ENCODE results near the gene STEAP3. TPM values are rescaled to one million over a fixed set of nuclear protein-coding genes. Genes with fewer than 3 reads are reported as not detected.

The STEAP3 gene
- polyA plus RNA-seq, 2 of the 4 experiments (the other 2 are of a cell fraction): 23.5 to 30.2 TPM

DNA sequence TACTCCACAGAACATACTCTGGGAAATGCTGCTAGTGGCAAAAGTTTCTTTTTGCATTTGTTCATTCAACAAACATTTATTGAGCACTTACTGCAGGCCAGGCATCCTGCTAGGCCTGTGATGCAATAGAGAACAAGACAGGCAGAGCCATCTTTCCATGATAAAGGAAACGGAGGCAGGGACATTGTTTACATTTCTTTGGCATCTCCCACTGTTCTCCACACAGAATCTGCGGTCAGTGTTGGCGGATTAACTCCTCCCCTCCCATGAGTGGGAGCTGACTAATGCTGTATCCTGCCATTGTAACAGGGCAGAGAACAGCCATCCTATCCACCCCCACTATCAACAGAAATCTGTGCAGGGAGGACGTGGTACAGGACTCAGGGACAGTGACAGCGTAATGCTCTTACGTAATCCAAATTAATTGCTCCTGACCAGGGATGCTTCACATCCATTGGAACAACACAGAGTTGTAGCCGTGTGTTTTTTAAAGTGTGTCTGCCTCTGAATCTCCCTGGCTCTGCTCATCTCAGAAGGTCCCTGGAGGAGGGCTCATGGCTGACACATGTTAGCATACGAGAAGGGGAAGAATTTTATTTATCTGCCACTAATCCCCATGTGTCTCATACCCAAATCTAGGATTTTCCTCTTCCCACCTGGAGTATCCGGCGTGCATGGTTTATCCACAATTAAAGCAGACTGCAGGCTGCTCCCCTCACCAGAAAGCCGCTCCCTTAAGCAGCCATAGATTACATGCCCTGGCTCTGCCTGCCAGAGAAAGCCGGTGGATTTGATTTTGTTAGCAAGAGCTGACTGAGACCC, 32.3 kb downstream of the STEAP3 start (continued):
- TF ChIP-seq EHMT2 (IDR thresholded peaks at IDR 0.05; ENCODE audit: low read depth): no peak
- TF ChIP-seq, protein P1, sequence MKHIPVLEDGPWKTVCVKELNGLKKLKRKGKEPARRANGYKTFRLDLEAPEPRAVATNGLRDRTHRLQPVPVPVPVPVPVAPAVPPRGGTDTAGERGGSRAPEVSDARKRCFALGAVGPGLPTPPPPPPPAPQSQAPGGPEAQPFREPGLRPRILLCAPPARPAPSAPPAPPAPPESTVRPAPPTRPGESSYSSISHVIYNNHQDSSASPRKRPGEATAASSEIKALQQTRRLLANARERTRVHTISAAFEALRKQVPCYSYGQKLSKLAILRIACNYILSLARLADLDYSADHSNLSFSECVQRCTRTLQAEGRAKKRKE (CRISPR knock-in tag; IDR thresholded peaks at IDR 0.05; ENCODE audit: low read depth): no peak
- TF ChIP-seq, protein P2, sequence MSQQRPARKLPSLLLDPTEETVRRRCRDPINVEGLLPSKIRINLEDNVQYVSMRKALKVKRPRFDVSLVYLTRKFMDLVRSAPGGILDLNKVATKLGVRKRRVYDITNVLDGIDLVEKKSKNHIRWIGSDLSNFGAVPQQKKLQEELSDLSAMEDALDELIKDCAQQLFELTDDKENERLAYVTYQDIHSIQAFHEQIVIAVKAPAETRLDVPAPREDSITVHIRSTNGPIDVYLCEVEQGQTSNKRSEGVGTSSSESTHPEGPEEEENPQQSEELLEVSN (IDR thresholded peaks at IDR 0.05; ENCODE audit: borderline replicate concordance, low read depth): no peak
- TF ChIP-seq ZSCAN20 (CRISPR knock-in tag; IDR thresholded peaks at IDR 0.05): no peak
- no peak for TF ChIP-seq HEYL (CRISPR knock-in tag; IDR thresholded peaks at IDR 0.05)
- no peak for TF ChIP-seq BHLHE40 (IDR thresholded peaks at IDR 0.05; ENCODE audit: low read depth, low read length)
- TF ChIP-seq, protein P3, sequence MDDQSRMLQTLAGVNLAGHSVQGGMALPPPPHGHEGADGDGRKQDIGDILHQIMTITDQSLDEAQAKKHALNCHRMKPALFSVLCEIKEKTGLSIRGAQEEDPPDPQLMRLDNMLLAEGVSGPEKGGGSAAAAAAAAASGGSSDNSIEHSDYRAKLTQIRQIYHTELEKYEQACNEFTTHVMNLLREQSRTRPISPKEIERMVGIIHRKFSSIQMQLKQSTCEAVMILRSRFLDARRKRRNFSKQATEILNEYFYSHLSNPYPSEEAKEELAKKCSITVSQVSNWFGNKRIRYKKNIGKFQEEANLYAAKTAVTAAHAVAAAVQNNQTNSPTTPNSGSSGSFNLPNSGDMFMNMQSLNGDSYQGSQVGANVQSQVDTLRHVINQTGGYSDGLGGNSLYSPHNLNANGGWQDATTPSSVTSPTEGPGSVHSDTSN (IDR thresholded peaks at IDR 0.05): 0 out of 2 replicates have a peak, but pooled peaks have one; percentile 38
- TF ChIP-seq, protein P4, sequence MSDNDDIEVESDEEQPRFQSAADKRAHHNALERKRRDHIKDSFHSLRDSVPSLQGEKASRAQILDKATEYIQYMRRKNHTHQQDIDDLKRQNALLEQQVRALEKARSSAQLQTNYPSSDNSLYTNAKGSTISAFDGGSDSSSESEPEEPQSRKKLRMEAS (IDR thresholded peaks at IDR 0.05): peak; percentile 71
- no peak for TF ChIP-seq HDAC2 (IDR thresholded peaks at IDR 0.05)
- no peak for TF ChIP-seq ZNF302 (CRISPR knock-in tag; IDR thresholded peaks at IDR 0.05)
- no peak for TF ChIP-seq CHD4 (IDR thresholded peaks at IDR 0.05; ENCODE audit: borderline replicate concordance)
- TF ChIP-seq, protein P5, sequence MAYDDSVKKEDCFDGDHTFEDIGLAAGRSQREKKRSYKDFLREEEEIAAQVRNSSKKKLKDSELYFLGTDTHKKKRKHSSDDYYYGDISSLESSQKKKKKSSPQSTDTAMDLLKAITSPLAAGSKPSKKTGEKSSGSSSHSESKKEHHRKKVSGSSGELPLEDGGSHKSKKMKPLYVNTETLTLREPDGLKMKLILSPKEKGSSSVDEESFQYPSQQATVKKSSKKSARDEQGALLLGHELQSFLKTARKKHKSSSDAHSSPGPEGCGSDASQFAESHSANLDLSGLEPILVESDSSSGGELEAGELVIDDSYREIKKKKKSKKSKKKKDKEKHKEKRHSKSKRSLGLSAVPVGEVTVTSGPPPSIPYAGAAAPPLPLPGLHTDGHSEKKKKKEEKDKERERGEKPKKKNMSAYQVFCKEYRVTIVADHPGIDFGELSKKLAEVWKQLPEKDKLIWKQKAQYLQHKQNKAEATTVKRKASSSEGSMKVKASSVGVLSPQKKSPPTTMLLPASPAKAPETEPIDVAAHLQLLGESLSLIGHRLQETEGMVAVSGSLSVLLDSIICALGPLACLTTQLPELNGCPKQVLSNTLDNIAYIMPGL (CRISPR knock-in tag; IDR thresholded peaks at IDR 0.05; ENCODE audit: borderline replicate concordance): no peak
- TF ChIP-seq HOXA7 (CRISPR knock-in tag; IDR thresholded peaks at IDR 0.05): no peak

DNA sequence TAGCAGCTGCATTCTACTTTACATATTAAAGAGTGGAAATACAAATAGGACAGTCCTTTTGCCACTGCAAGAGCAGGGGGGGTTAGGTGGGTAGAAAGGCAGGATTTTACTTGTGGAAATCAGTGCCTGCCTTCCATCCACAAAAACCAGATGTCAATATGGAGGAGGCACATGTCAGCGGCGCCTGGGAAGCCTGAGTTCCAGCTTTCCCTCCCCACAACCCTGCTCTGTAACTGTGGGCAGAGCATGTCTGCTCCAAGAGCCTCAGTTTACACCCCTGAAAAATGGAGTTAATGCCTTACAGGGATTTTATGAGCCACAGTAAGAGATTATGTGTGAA, 32.9 kb downstream of the STEAP3 start:
- Histone ChIP-seq H3K4me2 (peak overlapping the region; percentile 64), H3K9me3 (no peaks in the 10 kb centered on the region), H3K4me3 (no peak overlapping the region), H3K27ac (peak overlapping the region; percentile 79 to 93), H3K4me1 (peaks cover 51% of the 10 kb centered on the region)
- TF ChIP-seq SMC3 (IDR thresholded peaks at IDR 0.05) (no peak), BHLHE40 (IDR thresholded peaks at IDR 0.05; ENCODE audit: low read depth, low read length) (no peak), HOXB13 (CRISPR knock-in tag; IDR thresholded peaks at IDR 0.05; ENCODE audit: low read depth) (no peak), HOXA7 (CRISPR knock-in tag; IDR thresholded peaks at IDR 0.05) (no peak), PHF8 (IDR thresholded peaks at IDR 0.05; ENCODE audit: borderline replicate concordance, low read depth) (no peak), HEYL (CRISPR knock-in tag; IDR thresholded peaks at IDR 0.05) (no peak), JUN (IDR thresholded peaks at IDR 0.05) (no peak)
- TF ChIP-seq, protein P6, sequence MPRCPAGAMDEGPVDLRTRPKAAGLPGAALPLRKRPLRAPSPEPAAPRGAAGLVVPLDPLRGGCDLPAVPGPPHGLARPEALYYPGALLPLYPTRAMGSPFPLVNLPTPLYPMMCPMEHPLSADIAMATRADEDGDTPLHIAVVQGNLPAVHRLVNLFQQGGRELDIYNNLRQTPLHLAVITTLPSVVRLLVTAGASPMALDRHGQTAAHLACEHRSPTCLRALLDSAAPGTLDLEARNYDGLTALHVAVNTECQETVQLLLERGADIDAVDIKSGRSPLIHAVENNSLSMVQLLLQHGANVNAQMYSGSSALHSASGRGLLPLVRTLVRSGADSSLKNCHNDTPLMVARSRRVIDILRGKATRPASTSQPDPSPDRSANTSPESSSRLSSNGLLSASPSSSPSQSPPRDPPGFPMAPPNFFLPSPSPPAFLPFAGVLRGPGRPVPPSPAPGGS (IDR thresholded peaks at IDR 0.05): no peak
- TF ChIP-seq, protein P7, sequence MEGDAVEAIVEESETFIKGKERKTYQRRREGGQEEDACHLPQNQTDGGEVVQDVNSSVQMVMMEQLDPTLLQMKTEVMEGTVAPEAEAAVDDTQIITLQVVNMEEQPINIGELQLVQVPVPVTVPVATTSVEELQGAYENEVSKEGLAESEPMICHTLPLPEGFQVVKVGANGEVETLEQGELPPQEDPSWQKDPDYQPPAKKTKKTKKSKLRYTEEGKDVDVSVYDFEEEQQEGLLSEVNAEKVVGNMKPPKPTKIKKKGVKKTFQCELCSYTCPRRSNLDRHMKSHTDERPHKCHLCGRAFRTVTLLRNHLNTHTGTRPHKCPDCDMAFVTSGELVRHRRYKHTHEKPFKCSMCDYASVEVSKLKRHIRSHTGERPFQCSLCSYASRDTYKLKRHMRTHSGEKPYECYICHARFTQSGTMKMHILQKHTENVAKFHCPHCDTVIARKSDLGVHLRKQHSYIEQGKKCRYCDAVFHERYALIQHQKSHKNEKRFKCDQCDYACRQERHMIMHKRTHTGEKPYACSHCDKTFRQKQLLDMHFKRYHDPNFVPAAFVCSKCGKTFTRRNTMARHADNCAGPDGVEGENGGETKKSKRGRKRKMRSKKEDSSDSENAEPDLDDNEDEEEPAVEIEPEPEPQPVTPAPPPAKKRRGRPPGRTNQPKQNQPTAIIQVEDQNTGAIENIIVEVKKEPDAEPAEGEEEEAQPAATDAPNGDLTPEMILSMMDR (IDR thresholded peaks at IDR 0.05): no peak
- ChIA-PET CTCF (interaction anchor here (1.8 to 5.7 kb wide), 2 partner anchors 9 to 24 kb away, joined by 5 to 38 read pairs; no protein-coding TSS in a partner anchor), POLR2A (no interaction called here)
- no peak for DNase-seq (ENCODE audit: low read depth in 1 of 2, low spot score in 1 of 2)
- no peak for ATAC-seq
- 90% methylated on average over 2 of the region's 2 CpGs for WGBS (ENCODE audit: missing lambda C conversion rate)
- no peak for FAIRE-seq

Measured in A549 (cell line).